Measurements from ENCODE around the gene LIN54.

LIN54 gene

GRCh38 chr4:82969414-82969813, 41.2 kb downstream of the LIN54 start:
- Histone ChIP-seq H3K9me3 (no peaks in the 10 kb centered on the region), H3K36me3 (peaks cover 62% of the 10 kb centered on the region), H3K4me1 (ENCODE audit: control insufficient read depth in 1 of 2, insufficient read depth in 1 of 2, low read depth in 1 of 2, low read length in 1 of 2) (peaks cover 4% of the 10 kb centered on the region in 2 experiments), H3K4me3 (ENCODE audit: low read depth in 1 of 2, low read length in 1 of 2) (no peak overlapping the region), H3K27ac (no peak overlapping the region), H3K27me3 (no peaks in the 10 kb centered on the region)
- TF ChIP-seq, protein P1, sequence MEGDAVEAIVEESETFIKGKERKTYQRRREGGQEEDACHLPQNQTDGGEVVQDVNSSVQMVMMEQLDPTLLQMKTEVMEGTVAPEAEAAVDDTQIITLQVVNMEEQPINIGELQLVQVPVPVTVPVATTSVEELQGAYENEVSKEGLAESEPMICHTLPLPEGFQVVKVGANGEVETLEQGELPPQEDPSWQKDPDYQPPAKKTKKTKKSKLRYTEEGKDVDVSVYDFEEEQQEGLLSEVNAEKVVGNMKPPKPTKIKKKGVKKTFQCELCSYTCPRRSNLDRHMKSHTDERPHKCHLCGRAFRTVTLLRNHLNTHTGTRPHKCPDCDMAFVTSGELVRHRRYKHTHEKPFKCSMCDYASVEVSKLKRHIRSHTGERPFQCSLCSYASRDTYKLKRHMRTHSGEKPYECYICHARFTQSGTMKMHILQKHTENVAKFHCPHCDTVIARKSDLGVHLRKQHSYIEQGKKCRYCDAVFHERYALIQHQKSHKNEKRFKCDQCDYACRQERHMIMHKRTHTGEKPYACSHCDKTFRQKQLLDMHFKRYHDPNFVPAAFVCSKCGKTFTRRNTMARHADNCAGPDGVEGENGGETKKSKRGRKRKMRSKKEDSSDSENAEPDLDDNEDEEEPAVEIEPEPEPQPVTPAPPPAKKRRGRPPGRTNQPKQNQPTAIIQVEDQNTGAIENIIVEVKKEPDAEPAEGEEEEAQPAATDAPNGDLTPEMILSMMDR (IDR thresholded peaks at IDR 0.05): no peak

GRCh38 chr4:82968972-82969371, 41.7 kb downstream of the LIN54 start:
- Histone ChIP-seq H3K4me3 (ENCODE audit: low read depth in 1 of 2, low read length in 1 of 2) (no peak overlapping the region), H3K9me3 (no peaks in the 10 kb centered on the region), H3K27ac (no peak overlapping the region), H3K4me1 (ENCODE audit: control insufficient read depth in 1 of 2, insufficient read depth in 1 of 2, low read depth in 1 of 2, low read length in 1 of 2) (peaks cover 4% of the 10 kb centered on the region in 2 experiments), H3K36me3 (peaks cover 64% of the 10 kb centered on the region), H3K27me3 (no peaks in the 10 kb centered on the region)
- TF ChIP-seq, protein P1 (IDR thresholded peaks at IDR 0.05): no peak

DNA sequence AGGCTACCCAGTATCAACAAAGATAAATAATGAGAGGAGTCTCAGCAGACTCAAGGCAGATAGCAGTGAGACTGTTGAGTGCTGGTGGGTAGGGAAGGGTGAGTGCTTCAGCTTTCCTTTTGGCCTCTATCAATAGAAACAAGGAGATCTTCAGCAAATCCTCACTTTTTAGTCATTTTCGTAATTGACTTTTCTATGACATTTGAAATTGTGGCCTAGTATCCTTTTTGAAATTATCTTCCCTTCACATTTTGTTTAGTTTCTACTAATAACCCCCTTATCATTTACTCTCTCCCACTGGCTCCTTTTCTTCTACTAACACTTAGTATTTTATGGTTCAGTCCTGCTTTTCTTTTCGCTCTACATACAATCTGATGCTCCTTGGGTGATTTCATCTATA, 44.9 kb downstream of the LIN54 start:
- H3K9me3 ChIP-seq: no peaks in the 10 kb centered on the region
- no peak overlapping the region for H3K4me3 ChIP-seq (ENCODE audit: low read depth in 1 of 2, low read length in 1 of 2)
- H3K36me3 ChIP-seq: peaks cover 58% of the 10 kb centered on the region
- H3K27me3 ChIP-seq: no peaks in the 10 kb centered on the region
- no peak overlapping the region for H3K27ac ChIP-seq
- TF ChIP-seq, protein P1 (IDR thresholded peaks at IDR 0.05): no peak
- H3K4me1 ChIP-seq (ENCODE audit: control insufficient read depth in 1 of 2, insufficient read depth in 1 of 2, low read depth in 1 of 2, low read length in 1 of 2): peaks cover 4% of the 10 kb centered on the region in 2 experiments

GRCh38 chr4:82957045-82957444, 53.6 kb downstream of the LIN54 start:
- Histone ChIP-seq H3K36me3 (peaks cover 14% of the 10 kb centered on the region), H3K27ac (peak overlapping the region; percentile 76), H3K4me3 (ENCODE audit: low read depth in 1 of 2, low read length in 1 of 2) (no peak overlapping the region), H3K9me3 (no peaks in the 10 kb centered on the region), H3K4me1 (ENCODE audit: control insufficient read depth in 1 of 2, insufficient read depth in 1 of 2, low read depth in 1 of 2, low read length in 1 of 2) (peaks cover 21 to 22% of the 10 kb centered on the region in 2 experiments), H3K27me3 (no peaks in the 10 kb centered on the region)
- TF ChIP-seq, protein P1 (IDR thresholded peaks at IDR 0.05): no peak

DNA sequence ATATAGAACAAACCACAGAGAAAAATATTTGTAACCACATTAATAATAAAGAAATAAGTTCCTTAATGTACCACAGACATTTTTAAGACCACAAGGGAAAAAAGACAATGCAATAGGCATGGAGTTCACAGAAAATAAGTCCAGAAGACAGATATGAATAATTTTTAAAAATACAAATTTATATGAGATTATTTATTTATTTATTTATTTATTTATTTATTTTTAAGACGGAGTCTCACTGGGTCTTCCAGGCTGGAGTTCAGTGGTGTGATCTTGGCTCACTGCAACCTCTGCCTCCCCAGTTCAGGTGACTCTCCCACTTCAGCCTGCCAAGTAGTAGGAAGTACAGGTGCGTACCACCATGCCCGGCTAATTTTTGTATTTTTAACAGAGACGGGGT, 56.4 kb downstream of the LIN54 start:
- Histone ChIP-seq H3K27ac (no peak overlapping the region), H3K4me3 (ENCODE audit: low read depth in 1 of 2, low read length in 1 of 2) (no peak overlapping the region), H3K4me1 (ENCODE audit: control insufficient read depth in 1 of 2, insufficient read depth in 1 of 2, low read depth in 1 of 2, low read length in 1 of 2) (peaks cover 21 to 22% of the 10 kb centered on the region in 2 experiments), H3K9me3 (no peaks in the 10 kb centered on the region), H3K36me3 (peaks cover 3% of the 10 kb centered on the region), H3K27me3 (no peaks in the 10 kb centered on the region)
- TF ChIP-seq, protein P1 (IDR thresholded peaks at IDR 0.05): no peak

- Histone ChIP-seq H3K36me3 (peaks cover 1% of the 10 kb centered on the region), H3K27ac (no peak overlapping the region), H3K9me3 (no peaks in the 10 kb centered on the region), H3K27me3 (no peaks in the 10 kb centered on the region), H3K4me3 (ENCODE audit: low read depth in 1 of 2, low read length in 1 of 2) (no peak overlapping the region), H3K4me1 (ENCODE audit: control insufficient read depth in 1 of 2, insufficient read depth in 1 of 2, low read depth in 1 of 2, low read length in 1 of 2) (peaks cover under 1 to 7% of the 10 kb centered on the region in 2 experiments)
- TF ChIP-seq, protein P1 (IDR thresholded peaks at IDR 0.05): no peak
These were observed 59.4 kb downstream of the LIN54 start for GRCh38 chr4:82951196-82951595.

Measured in neutrophil (primary cell).